Nephron progenitor cell (in vitro differentiated cells): ENCODE results near the gene IBA57.

Source experiments
- DNase-seq: peaks from one replicate; pipeline ENCODE4 v3.0.0; 2021
- H3K27ac Mint-ChIP-seq: 2 replicates; pipeline ENCODE4 v1.8.0; 2021; ENCODE audit warnings: mild to moderate bottlenecking, moderate library complexity, mixed read lengths
- H3K27me3 Mint-ChIP-seq: 2 replicates; pipeline ENCODE4 v1.8.0; 2021; ENCODE audit warnings: mild to moderate bottlenecking, low read depth, mixed read lengths; ENCODE audit not compliant: poor library complexity
- H3K36me3 Mint-ChIP-seq: 2 replicates; pipeline ENCODE4 v1.8.0; 2021; ENCODE audit warnings: low read depth, mixed read lengths
- H3K4me1 Mint-ChIP-seq: 2 replicates; pipeline ENCODE4 v1.8.0; 2021; ENCODE audit warnings: mixed read lengths
- H3K4me3 Mint-ChIP-seq: 2 replicates; pipeline ENCODE4 v1.8.0; 2021; ENCODE audit warnings: mild to moderate bottlenecking, moderate library complexity, mixed read lengths
- H3K9me3 Mint-ChIP-seq: 2 replicates; pipeline ENCODE4 v1.8.0; 2021; ENCODE audit warnings: mild to moderate bottlenecking, moderate library complexity, mixed read lengths
- CTCF ChIP-seq: fragments of 200-600 bp; sonication (generic); IDR thresholded peaks from 2 replicates; pipeline ENCODE4 v1.5.0; 2021; ENCODE audit warnings: antibody characterized with exemption

IBA57 gene

GRCh38 chr1:228206582-228207351 lies 41.2 kb downstream of the IBA57 start:
- H3K4me1 Mint-ChIP-seq = peaks cover 23% of the 10 kb centered on the region
- no peak for DNase-seq
- H3K9me3 Mint-ChIP-seq = peaks cover under 1% of the 10 kb centered on the region
- TF ChIP-seq CTCF = no peak
- peaks cover 7% of the 10 kb centered on the region for H3K27me3 Mint-ChIP-seq
- H3K27ac Mint-ChIP-seq = peak overlapping the region; percentile 97
- no peak overlapping the region for H3K4me3 Mint-ChIP-seq
- H3K36me3 Mint-ChIP-seq = peaks cover under 1% of the 10 kb centered on the region

DNA sequence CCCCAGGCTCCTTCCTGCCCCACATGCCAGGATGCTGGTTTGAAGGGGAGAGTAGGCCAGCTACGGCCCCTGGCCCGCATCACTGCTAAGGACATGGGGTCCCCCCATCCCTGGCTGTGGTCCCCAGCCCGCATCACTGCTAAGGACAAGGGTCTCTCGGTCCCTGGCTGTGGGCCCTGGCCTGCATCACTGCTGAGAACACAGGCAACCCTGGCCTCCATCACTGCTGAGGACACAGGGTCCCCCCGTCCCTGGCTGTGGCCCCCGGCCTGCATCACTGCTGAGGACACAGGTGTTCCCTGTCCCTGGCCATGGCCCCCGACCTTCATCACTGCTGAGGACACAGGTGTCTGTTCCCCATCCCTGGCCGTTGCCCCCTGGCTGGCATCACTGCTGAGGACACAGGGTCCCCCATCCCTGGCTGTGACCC lies 41.8 kb downstream of the IBA57 start:
- H3K27ac Mint-ChIP-seq = no peak overlapping the region
- no peak for TF ChIP-seq CTCF
- peaks cover 7% of the 10 kb centered on the region for H3K27me3 Mint-ChIP-seq
- H3K4me3 Mint-ChIP-seq = no peak overlapping the region
- no peaks in the 10 kb centered on the region for H3K36me3 Mint-ChIP-seq
- H3K4me1 Mint-ChIP-seq = peaks cover 23% of the 10 kb centered on the region
- no peak for DNase-seq
- H3K9me3 Mint-ChIP-seq = no peaks in the 10 kb centered on the region

DNA sequence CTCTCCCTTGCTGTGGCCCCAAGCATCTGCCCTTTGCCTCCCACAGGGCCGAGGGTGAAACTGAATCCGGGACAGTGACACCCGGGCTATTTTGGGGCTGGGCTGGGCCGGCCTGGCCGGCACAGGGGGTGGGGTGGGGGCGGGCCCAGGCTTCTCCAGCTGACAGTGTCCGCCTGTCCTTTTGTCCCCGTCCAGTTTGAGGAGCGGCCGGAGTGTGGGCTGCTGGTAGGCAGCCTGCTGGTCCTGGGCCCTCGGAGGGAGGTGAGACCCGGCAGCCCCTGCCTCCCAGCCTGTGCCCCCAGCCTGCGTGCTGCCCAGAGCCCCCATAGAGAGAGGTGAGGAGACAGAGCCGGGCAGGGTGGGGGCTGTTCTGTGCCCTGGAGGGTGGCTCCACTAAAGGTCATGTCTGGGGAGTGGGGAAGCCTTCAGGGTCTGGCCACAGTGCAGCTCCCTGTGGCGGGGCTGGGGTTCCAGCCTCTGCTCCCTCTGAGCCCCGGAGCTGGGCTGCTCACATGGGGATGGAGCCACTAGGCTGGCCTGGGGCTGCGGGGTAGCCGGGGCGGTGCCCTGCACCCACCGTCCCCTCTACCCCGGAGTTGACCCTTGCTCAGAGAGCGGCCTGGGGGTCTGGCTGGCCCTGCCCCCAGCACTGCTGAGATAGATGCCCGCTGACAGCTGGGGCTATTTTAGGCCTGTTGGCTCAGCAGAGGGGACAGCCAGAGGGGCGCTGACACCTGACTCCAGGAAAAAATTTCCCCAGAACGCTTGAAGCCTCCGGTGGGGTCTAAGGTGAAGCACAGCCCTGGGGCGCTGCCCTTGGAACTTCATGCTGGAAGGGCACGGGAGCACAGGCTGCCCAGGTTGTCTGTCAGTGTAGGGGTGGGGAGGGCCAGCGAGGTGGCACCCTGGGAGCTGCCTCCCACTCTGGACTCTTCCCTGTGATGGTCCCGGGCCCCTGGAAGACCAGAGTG lies 42.5 kb downstream of the IBA57 start, which contains the start of gene OBSCN:
Gene OBSCN, plus strand, starts transcription at position 194 of the 971 bp plus-strand sequence. CDS start 3,740 bp downstream, outside the sequence.
- DNase-seq = no peak
- Mint-ChIP-seq H3K27me3 (peaks cover 7% of the 10 kb centered on the region), H3K27ac (no peak within 1 kb of the TSS), H3K9me3 (no peaks in the 10 kb centered on the region), H3K36me3 (no peaks in the 10 kb centered on the region), H3K4me3 (no peak within 1 kb of the TSS), H3K4me1 (peaks cover 23% of the 10 kb centered on the region)
- TF ChIP-seq CTCF = no peak

GRCh38 chr1:228208831-228209551 lies 43.4 kb downstream of the IBA57 start:
- peaks cover 4% of the 10 kb centered on the region for H3K27me3 Mint-ChIP-seq
- H3K9me3 Mint-ChIP-seq = no peaks in the 10 kb centered on the region
- no peak overlapping the region for H3K4me3 Mint-ChIP-seq
- H3K27ac Mint-ChIP-seq = no peak overlapping the region
- no peak for DNase-seq
- H3K4me1 Mint-ChIP-seq = peaks cover 23% of the 10 kb centered on the region
- no peaks in the 10 kb centered on the region for H3K36me3 Mint-ChIP-seq
- no peak for TF ChIP-seq CTCF

DNA sequence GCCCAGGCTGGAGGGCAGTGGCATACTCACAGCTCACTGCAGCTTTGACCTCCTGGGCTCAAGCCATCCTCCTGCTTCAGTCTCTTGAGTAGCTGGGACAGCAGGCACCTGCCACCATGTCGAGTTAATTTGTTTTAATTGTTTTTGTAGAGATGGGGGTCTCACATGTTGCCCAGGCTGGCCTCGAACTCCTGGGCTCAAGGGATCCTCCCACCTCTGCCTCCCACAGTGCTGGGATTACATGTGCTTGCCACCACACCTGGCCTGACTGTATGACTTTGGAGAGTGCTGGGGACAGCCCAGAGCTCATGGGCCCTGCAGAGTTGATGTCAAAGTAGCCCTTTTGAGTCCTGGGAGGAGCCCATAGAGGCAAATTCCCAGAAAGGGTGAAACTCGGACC lies 44.1 kb downstream of the IBA57 start:
- Mint-ChIP-seq H3K27ac (no peak overlapping the region), H3K27me3 (peaks cover 3% of the 10 kb centered on the region), H3K9me3 (no peaks in the 10 kb centered on the region), H3K36me3 (no peaks in the 10 kb centered on the region), H3K4me1 (peaks cover 23% of the 10 kb centered on the region), H3K4me3 (no peak overlapping the region)
- TF ChIP-seq CTCF = no peak
- DNase-seq = no peak
